GM12878 (cell line): ENCODE data around the gene U2AF2. TPM values are rescaled to one million over a fixed set of nuclear protein-coding genes. Genes with fewer than 3 reads are reported as not detected.
A peak's percentile ranks its signal among the peaks of the same experiment; 100 is the strongest.

Experiments used
- ATAC-seq: fragments of 200-7000 bp; cut with Tn5 transposase; 3 replicates; pipeline ENCODE4 v1.9.1; 2020; ENCODE audit warnings: mild to moderate bottlenecking, moderate library complexity
- BruUV-seq: library from RNA; stranded (reverse); fragments of 400-500 nt; replicated peaks from 2 replicates; lab custom pipeline; 2021; lab: Mats Ljungman, UMichigan
- CTCF ChIA-PET: fragments of 300-600 bp; sonication (Branson Sonifier 250); formaldehyde crosslinking; extraction: SDS; loops from one replicate; lab custom pipeline; 2021; ENCODE audit warnings: inconsistent platforms; lab: Yijun Ruan, JAX
- POLR2A ChIA-PET: fragments of 350-600 bp; formaldehyde crosslinking; extraction: SDS; loops from one replicate; lab custom pipeline; 2021; ENCODE audit warnings: inconsistent platforms; lab: Charles Lee
- RAD21 ChIA-PET: fragments of 300-600 bp; sonication (Branson Sonifier 250); formaldehyde crosslinking; loops from one replicate; lab custom pipeline; 2023; ENCODE audit warnings: antibody characterized with exemption; ENCODE audit not compliant: unreplicated experiment; lab: Charles Lee
- SMC1A ChIA-PET: fragments of 300-600 bp; sonication (Branson Sonifier 250); formaldehyde crosslinking; loops from one replicate; lab custom pipeline; 2023; ENCODE audit not compliant: unreplicated experiment, uncharacterized antibody; lab: Charles Lee
- DNase-seq: peaks from one replicate; pipeline ENCODE4 v3.0.0-alpha.2; 2011; ENCODE audit warnings: low read depth, low spot score
- FAIRE-seq: peaks from 3 replicates; lab custom pipeline; 2011; peaks lifted over from hg19 to GRCh38; lab: Jason Lieb, UNC
- H2AFZ ChIP-seq: 2 replicates; pipeline ENCODE4 v1.6.0; 2011; ENCODE audit warnings: low read depth, low read length, control low read depth; ENCODE audit not compliant: control insufficient read depth
- H3K27ac ChIP-seq: 2 replicates; pipeline ENCODE4 v1.5.1; 2011; ENCODE audit warnings: control low read depth; ENCODE audit not compliant: control insufficient read depth, insufficient read depth
- H3K27me3 ChIP-seq, 2 experiments: replicated peaks in 1 of 2; 2 replicates each; pipeline versions ENCODE4 v1.6.0 to v1.6.1; 2011; ENCODE audit warnings: low read length in 1 of 2; ENCODE audit not compliant: control insufficient read depth in 2 of 2, insufficient read depth in 2 of 2
- H3K36me3 ChIP-seq, 2 experiments: 2 replicates each; pipeline ENCODE4 v1.5.1; 2011; ENCODE audit warnings: low read length in 1 of 2; ENCODE audit not compliant: control insufficient read depth in 2 of 2, insufficient read depth in 2 of 2
- H3K4me1 ChIP-seq: 2 replicates; pipeline ENCODE4 v1.6.1; 2011; ENCODE audit warnings: mild to moderate bottlenecking, low read length, moderate library complexity, mixed read lengths; ENCODE audit not compliant: control insufficient read depth, insufficient read depth
- H3K4me2 ChIP-seq: 2 replicates; pipeline ENCODE4 v1.6.0; 2011; ENCODE audit warnings: control low read depth; ENCODE audit not compliant: control insufficient read depth, insufficient read depth
- H3K4me3 ChIP-seq: fragments of 200-600 bp; sonication (generic); 2 replicates; pipeline ENCODE4 v1.5.1; 2016
- H3K79me2 ChIP-seq: 2 replicates; pipeline ENCODE4 v1.6.0; 2011; ENCODE audit warnings: low read length; ENCODE audit not compliant: control insufficient read depth, insufficient read depth
- H3K9ac ChIP-seq: 2 replicates; pipeline ENCODE4 v1.8.0; 2011; ENCODE audit warnings: low read length, control low read depth, mixed read lengths; ENCODE audit not compliant: control insufficient read depth, insufficient read depth
- H3K9me3 ChIP-seq: replicated peaks from 3 replicates; pipeline ENCODE4 v1.5.1; 2011; ENCODE audit warnings: mild to moderate bottlenecking, low read length; ENCODE audit not compliant: control insufficient read depth, insufficient read depth
- H4K20me1 ChIP-seq: 2 replicates; pipeline ENCODE4 v1.6.0; 2011; ENCODE audit not compliant: control insufficient read depth, insufficient read depth
- BHLHE40 ChIP-seq, 2 experiments: fragments of 450-650 bp in 1 of 2; IDR thresholded peaks; 2 replicates each; pipeline ENCODE4 v1.6.1; 2011 to 2017; ENCODE audit warnings: low read depth in 2 of 2, borderline replicate concordance in 1 of 2, improper control_type of control experiment in 1 of 2, low read length in 1 of 2, mild to moderate bottlenecking in 1 of 2
- CBFB ChIP-seq: IDR thresholded peaks from 2 replicates; pipeline ENCODE4 v1.6.1; 2016; ENCODE audit warnings: antibody characterized with exemption, low read depth
- CBX3 ChIP-seq: fragments of 200-600 bp; sonication (generic); IDR thresholded peaks from 2 replicates; pipeline ENCODE4 v1.6.1; 2016; ENCODE audit warnings: low read depth, borderline replicate concordance
- CREB1 ChIP-seq: IDR thresholded peaks from 2 replicates; pipeline ENCODE4 v1.6.1; 2012; ENCODE audit warnings: low read depth, mild to moderate bottlenecking, inconsistent platforms
- HDGF ChIP-seq: fragments of 450-650 bp; IDR thresholded peaks from 2 replicates; pipeline ENCODE4 v1.6.1; 2016; ENCODE audit warnings: antibody characterized with exemption
- KLF5 ChIP-seq: fragments of 450-650 bp; IDR thresholded peaks from 2 replicates; pipeline ENCODE4 v1.6.1; 2014; ENCODE audit warnings: mild to moderate bottlenecking; ENCODE audit not compliant: partially characterized antibody
- POLR2A ChIP-seq: IDR thresholded peaks from 2 replicates; pipeline ENCODE4 v1.6.1; 2011; ENCODE audit warnings: low read depth, mild to moderate bottlenecking, low read length
- RCOR1 ChIP-seq: conservative IDR thresholded peaks from 2 replicates; pipeline ENCODE4 v1.6.1; 2012; ENCODE audit warnings: low read depth, low read length, improper control_type of control experiment
- SREBF1 ChIP-seq: IDR thresholded peaks from 2 replicates; pipeline ENCODE4 v1.6.1; 2012; ENCODE audit warnings: mild to moderate bottlenecking, low read length
- STAT3 ChIP-seq: IDR thresholded peaks from 2 replicates; pipeline ENCODE4 v1.6.1; 2011; ENCODE audit warnings: low read depth, low read length, improper control_type of control experiment
- SUZ12 ChIP-seq: fragments of 200-600 bp; sonication (generic); IDR thresholded peaks from one replicate; pipeline ENCODE4 v1.6.1; 2018; ENCODE audit warnings: antibody characterized with exemption, mild to moderate bottlenecking; ENCODE audit not compliant: unreplicated experiment
- TBL1XR1 ChIP-seq: IDR thresholded peaks from 2 replicates; pipeline ENCODE4 v1.6.1; 2012; ENCODE audit warnings: low read depth, low read length, improper control_type of control experiment
- YY1 ChIP-seq: IDR thresholded peaks from 2 replicates; pipeline ENCODE4 v1.6.1; 2011; ENCODE audit warnings: low read depth, mild to moderate bottlenecking, low read length
- ZNF24 ChIP-seq: fragments of 450-650 bp; IDR thresholded peaks from 2 replicates; pipeline ENCODE4 v1.6.1; 2017; ENCODE audit warnings: antibody characterized with exemption, mild to moderate bottlenecking
- WGBS: methylation state at CpG from one replicate; pipeline ENCODE4 v1.1.6; 2016; ENCODE audit warnings: low lambda C conversion rate; ENCODE audit not compliant: insufficient replicate concordance, insufficient coverage; ENCODE audit errors: missing lambda C conversion rate; 5-methylcytosine and 5-hydroxymethylcytosine counted together
- in situ Hi-C: fragments of 300-500 bp; cut with MboI; formaldehyde crosslinking; loops from 9 replicates; pipeline ENCODE4 v1.14.3; 2018; ENCODE audit warnings: mixed read lengths
- intact Hi-C: fragments of 100-400 bp; cut with micrococcal nuclease; formaldehyde crosslinking; loops from one replicate; pipeline ENCODE4 v1.14.2; 2022; ENCODE audit not compliant: unreplicated experiment
- polyA plus RNA-seq, 11 experiments: library from polyadenylated mRNA; depleted of rRNA in 4 of 11; unstranded in 6 of 11; stranded (reverse) in 5 of 11; fragments of >200 nt; fragmentation: Nextera tagmentation in 4 of 11; fragmentation: Illumina TruSeq in 1 of 11; extraction: Ambion mirVana in 4 of 11; extraction: Trizol in 1 of 11; gene quantifications; 1 replicate in 1 of 11; 2 replicates in 10 of 11; pipeline versions ENCODE4 v1.2.1 to v1.2.3, GENCODE V29; 2011 to 2016; ENCODE audit warnings: inconsistent platforms in 2 of 11, missing spikeins in 2 of 11, low read depth in 1 of 11
- total RNA-seq, 4 experiments: library from RNA; depleted of rRNA in 3 of 4; stranded (reverse); fragments of >200 nt in 3 of 4; fragmentation: Illumina TruSeq in 1 of 4; extraction: Trizol in 1 of 4; gene quantifications; 2 replicates each; pipeline versions ENCODE4 v1.2.1 to v1.2.3, GENCODE V29; 2013 to 2021
- TF ChIP-seq, protein P1 (sequence below): IDR thresholded peaks from 2 replicates; pipeline ENCODE4 v1.6.1; 2012; ENCODE audit warnings: low read depth, low read length, improper control_type of control experiment
- TF ChIP-seq, protein P2 (sequence below): fragments of 450-650 bp; conservative IDR thresholded peaks from 2 replicates; pipeline ENCODE4 v1.6.1; 2017; ENCODE audit warnings: mild to moderate bottlenecking, moderate library complexity
- TF ChIP-seq, protein P3 (sequence below): fragments of 450-650 bp; formaldehyde crosslinking; IDR thresholded peaks from 2 replicates; pipeline ENCODE4 v1.4.0; 2020; ENCODE audit warnings: mild to moderate bottlenecking, moderate library complexity

Gene U2AF2
- total and polyA plus RNA-seq, 10 of the 15 experiments (the other 5 are each of a cell fraction or from before 2014, with no cell fraction given), result 3.0 to 338 (median 130) TPM

DNA sequence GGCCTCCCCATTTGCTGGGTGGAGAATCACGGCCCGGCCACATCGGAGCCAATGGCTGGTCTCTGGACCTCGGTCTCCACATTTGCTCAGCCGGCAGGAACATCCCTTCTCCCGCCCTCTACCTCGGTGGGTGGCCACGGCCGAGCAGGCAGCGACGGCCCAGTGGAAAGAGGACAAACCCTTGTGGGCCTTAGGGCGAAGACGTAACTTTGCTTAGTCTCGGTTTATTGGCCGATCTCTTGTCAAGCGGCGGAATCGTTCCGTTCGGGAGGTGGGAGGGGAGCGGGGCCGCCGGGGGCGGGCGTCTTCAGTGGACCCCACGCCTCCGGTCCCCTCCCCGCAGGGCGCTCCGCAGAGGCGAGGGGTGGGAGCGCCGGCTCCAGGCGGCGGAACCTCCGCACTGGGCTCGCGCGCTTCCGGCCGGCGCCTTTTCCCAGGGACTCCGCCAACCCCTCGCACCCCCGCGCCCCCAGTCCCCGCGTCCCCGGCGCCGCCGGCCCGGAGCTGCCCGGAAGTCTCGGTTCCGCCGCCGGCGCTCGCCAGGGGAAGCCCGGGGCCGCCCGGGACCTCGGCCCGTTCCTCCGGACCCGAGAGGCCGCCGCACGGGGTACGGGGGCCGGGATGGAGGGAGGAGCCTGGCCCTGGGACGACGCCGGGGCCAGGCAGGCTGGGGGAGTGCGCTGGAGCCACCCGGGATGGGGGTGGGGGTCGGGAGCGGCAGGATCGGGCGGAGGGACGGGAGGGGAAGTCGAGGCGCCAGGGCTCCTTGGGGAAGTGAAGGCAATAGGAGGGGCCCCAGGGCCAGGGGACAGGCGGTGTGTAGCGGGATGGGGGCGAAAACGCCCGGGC, 14.0 kb upstream of the U2AF2 start, which contains the start of gene ZNF580:
Gene ZNF580, plus strand, starts transcription at position 426 of the 849 bp plus-strand sequence. CDS start 1,507 bp downstream, outside the sequence.
- in situ Hi-C loops (no loop called here), intact Hi-C loops (loop anchor here (5.0 kb wide), 2 partner anchors 36 to 38 kb away; partner anchors contain the start of genes EPN1 and ZNF524)
- BruUV-seq, result no TSS peak
- no peaks in the 10 kb centered on the region for H3K9me3 ChIP-seq
- peak; percentile 48 for ATAC-seq
- DNase-seq, result no peak
- under 1% methylated on average over 64 of the region's 89 CpGs for whole genome bisulfite sequencing
- peak within 1 kb of the TSS; percentile 39; the same call in 1 of the 2 replicates for H2AFZ ChIP-seq
- FAIRE-seq, result no peak
- RAD21 ChIA-PET, result no interaction called here
- H3K4me3 ChIP-seq, result peak within 1 kb of the TSS; percentile 95
- H3K4me2 ChIP-seq, result peak within 1 kb of the TSS; percentile 97
- no peaks in the 10 kb centered on the region for H4K20me1 ChIP-seq
- H3K79me2 ChIP-seq, result peaks cover 68% of the 10 kb centered on the region
- SMC1A ChIA-PET, result no interaction called here
- H3K27me3 ChIP-seq, result no peaks in the 10 kb centered on the region
- CTCF ChIA-PET, result no interaction called here
- peak within 1 kb of the TSS; percentile 64 for H3K27ac ChIP-seq
- H3K9ac ChIP-seq, result peak within 1 kb of the TSS; percentile 86
- H3K36me3 ChIP-seq, result 0 out of 4 replicates have a peak, but pooled peaks cover 0 to 2% of the 10 kb centered on the region in 2 experiments
- POLR2A ChIA-PET, result interaction anchor here (0.6 to 2.1 kb wide), 4 partner anchors 9 to 1314 kb away, joined by 3 to 6 read pairs (median 5); no protein-coding TSS in a partner anchor
- peaks cover 43% of the 10 kb centered on the region for H3K4me1 ChIP-seq
- TF ChIP-seq CREB1 (no peak), YY1 (no peak), ZNF24 (peak; percentile 54; the same call in 1 of the 2 replicates), TBL1XR1 (no peak), STAT3 (no peak), BHLHE40 (IDR thresholded peaks at IDR 0.05; ENCODE audit: borderline replicate concordance in 1 of 2, low read depth in 2 of 2, low read length in 1 of 2) (peak in 1 of 2 experiments; percentile 56; a peak in 1 of 4 replicates), KLF5 (no peak), POLR2A (peak; percentile 65; the same call in 1 of the 2 replicates), SUZ12 (no peak), CBFB (no peak), RCOR1 (no peak), HDGF (no peak), CBX3 (no peak), SREBF1 (no peak)
- TF ChIP-seq, protein P1, sequence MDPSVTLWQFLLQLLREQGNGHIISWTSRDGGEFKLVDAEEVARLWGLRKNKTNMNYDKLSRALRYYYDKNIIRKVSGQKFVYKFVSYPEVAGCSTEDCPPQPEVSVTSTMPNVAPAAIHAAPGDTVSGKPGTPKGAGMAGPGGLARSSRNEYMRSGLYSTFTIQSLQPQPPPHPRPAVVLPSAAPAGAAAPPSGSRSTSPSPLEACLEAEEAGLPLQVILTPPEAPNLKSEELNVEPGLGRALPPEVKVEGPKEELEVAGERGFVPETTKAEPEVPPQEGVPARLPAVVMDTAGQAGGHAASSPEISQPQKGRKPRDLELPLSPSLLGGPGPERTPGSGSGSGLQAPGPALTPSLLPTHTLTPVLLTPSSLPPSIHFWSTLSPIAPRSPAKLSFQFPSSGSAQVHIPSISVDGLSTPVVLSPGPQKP, result no peak
- TF ChIP-seq, protein P2, sequence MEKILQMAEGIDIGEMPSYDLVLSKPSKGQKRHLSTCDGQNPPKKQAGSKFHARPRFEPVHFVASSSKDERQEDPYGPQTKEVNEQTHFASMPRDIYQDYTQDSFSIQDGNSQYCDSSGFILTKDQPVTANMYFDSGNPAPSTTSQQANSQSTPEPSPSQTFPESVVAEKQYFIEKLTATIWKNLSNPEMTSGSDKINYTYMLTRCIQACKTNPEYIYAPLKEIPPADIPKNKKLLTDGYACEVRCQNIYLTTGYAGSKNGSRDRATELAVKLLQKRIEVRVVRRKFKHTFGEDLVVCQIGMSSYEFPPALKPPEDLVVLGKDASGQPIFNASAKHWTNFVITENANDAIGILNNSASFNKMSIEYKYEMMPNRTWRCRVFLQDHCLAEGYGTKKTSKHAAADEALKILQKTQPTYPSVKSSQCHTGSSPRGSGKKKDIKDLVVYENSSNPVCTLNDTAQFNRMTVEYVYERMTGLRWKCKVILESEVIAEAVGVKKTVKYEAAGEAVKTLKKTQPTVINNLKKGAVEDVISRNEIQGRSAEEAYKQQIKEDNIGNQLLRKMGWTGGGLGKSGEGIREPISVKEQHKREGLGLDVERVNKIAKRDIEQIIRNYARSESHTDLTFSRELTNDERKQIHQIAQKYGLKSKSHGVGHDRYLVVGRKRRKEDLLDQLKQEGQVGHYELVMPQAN, result 0 out of 2 replicates have a peak, but pooled peaks have one; percentile 40
- TF ChIP-seq, protein P3, sequence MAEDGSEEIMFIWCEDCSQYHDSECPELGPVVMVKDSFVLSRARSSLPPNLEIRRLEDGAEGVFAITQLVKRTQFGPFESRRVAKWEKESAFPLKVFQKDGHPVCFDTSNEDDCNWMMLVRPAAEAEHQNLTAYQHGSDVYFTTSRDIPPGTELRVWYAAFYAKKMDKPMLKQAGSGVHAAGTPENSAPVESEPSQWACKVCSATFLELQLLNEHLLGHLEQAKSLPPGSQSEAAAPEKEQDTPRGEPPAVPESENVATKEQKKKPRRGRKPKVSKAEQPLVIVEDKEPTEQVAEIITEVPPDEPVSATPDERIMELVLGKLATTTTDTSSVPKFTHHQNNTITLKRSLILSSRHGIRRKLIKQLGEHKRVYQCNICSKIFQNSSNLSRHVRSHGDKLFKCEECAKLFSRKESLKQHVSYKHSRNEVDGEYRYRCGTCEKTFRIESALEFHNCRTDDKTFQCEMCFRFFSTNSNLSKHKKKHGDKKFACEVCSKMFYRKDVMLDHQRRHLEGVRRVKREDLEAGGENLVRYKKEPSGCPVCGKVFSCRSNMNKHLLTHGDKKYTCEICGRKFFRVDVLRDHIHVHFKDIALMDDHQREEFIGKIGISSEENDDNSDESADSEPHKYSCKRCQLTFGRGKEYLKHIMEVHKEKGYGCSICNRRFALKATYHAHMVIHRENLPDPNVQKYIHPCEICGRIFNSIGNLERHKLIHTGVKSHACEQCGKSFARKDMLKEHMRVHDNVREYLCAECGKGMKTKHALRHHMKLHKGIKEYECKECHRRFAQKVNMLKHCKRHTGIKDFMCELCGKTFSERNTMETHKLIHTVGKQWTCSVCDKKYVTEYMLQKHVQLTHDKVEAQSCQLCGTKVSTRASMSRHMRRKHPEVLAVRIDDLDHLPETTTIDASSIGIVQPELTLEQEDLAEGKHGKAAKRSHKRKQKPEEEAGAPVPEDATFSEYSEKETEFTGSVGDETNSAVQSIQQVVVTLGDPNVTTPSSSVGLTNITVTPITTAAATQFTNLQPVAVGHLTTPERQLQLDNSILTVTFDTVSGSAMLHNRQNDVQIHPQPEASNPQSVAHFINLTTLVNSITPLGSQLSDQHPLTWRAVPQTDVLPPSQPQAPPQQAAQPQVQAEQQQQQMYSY (CRISPR knock-in tag), result no peak
